K562 (cell line): ENCODE results near the gene SP100. TPM values are rescaled to one million over a fixed set of nuclear protein-coding genes. Genes with fewer than 3 reads are reported as not detected.

ENCODE experiments used
- ARID1B ChIP-seq: fragments of 450-650 bp; IDR thresholded peaks from 2 replicates; pipeline ENCODE4 v1.6.1; 2016; ENCODE audit warnings: antibody characterized with exemption, mild to moderate bottlenecking, inconsistent platforms
- ATF1 ChIP-seq, 2 experiments: fragments of 450-650 bp in 1 of 2; IDR thresholded peaks; 2 replicates each; pipeline ENCODE4 v1.6.1; 2016; ENCODE audit warnings: missing compliant biosample characterization in 1 of 2, missing genetic modification characterization in 1 of 2
- CHAMP1 ChIP-seq: fragments of 450-650 bp; IDR thresholded peaks from 2 replicates; pipeline ENCODE4 v1.6.1; 2016; ENCODE audit warnings: mild to moderate bottlenecking
- CREB1 ChIP-seq, 2 experiments: sonication (generic) in 1 of 2; formaldehyde crosslinking in 1 of 2; IDR thresholded peaks; 2 replicates each; pipeline versions ENCODE4 v1.6.1 to v1.8.0; 2012 to 2022; ENCODE audit warnings: inconsistent platforms in 1 of 2, mild to moderate bottlenecking in 1 of 2, missing genetic modification reagents in 1 of 2, moderate library complexity in 1 of 2
- CREM ChIP-seq: IDR thresholded peaks from 2 replicates; pipeline ENCODE4 v1.6.1; 2014; ENCODE audit warnings: antibody characterized with exemption, low read depth
- DPF2 ChIP-seq: fragments of 450-650 bp; IDR thresholded peaks from 2 replicates; pipeline ENCODE4 v1.6.1; 2016
- HMG20B ChIP-seq: fragments of 250-450 bp; sonication (Bioruptor Pico); IDR thresholded peaks from 2 replicates; pipeline ENCODE4 v1.5.0; 2021; ENCODE audit warnings: mild to moderate bottlenecking
- PRMT5 ChIP-seq: sonication (generic); formaldehyde crosslinking; IDR thresholded peaks from 2 replicates; pipeline ENCODE4 v1.5.0; 2020; ENCODE audit warnings: missing genetic modification reagents
- RAD51 ChIP-seq: fragments of 450-650 bp; IDR thresholded peaks from 2 replicates; pipeline ENCODE4 v1.7.1; 2016; ENCODE audit warnings: low read depth, mild to moderate bottlenecking, borderline replicate concordance
- RBM14 ChIP-seq: fragments of 200-400 bp; formaldehyde crosslinking; IDR thresholded peaks from 2 replicates; pipeline ENCODE4 v1.6.1; 2018; ENCODE audit warnings: low read depth, mild to moderate bottlenecking, low read length, moderate library complexity, borderline replicate concordance; ENCODE audit not compliant: insufficient read depth
- UBTF ChIP-seq, 2 experiments: IDR thresholded peaks; 2 replicates each; pipeline ENCODE4 v1.6.1; 2012; ENCODE audit warnings: improper control_type of control experiment in 2 of 2, low read depth in 2 of 2, low read length in 2 of 2, borderline replicate concordance in 1 of 2
- USF1 ChIP-seq: sonication (generic); formaldehyde crosslinking; IDR thresholded peaks from 2 replicates; pipeline ENCODE4 v1.9.0; 2022; ENCODE audit warnings: mild to moderate bottlenecking, missing genetic modification reagents
- ZNF143 ChIP-seq: sonication (generic); formaldehyde crosslinking; IDR thresholded peaks from 2 replicates; pipeline ENCODE4 v1.9.0; 2022; ENCODE audit warnings: mild to moderate bottlenecking, missing genetic modification reagents
- polyA plus RNA-seq, 8 experiments: library from polyadenylated mRNA; depleted of rRNA in 4 of 8; stranded (reverse) in 5 of 8; unstranded in 3 of 8; fragments of >200 nt; fragmentation: Nextera tagmentation in 2 of 8; fragmentation: Illumina TruSeq in 1 of 8; extraction: Ambion mirVana in 2 of 8; extraction: Trizol in 1 of 8; gene quantifications; 2 replicates each; pipeline versions ENCODE4 v1.2.1 to v1.2.3, GENCODE V29; 2011 to 2014; ENCODE audit warnings: inconsistent platforms in 1 of 8, missing spikeins in 1 of 8
- total RNA-seq, 7 experiments: library from RNA; depleted of rRNA in 6 of 7; stranded (reverse); fragments of >200 nt in 6 of 7; fragmentation: Illumina TruSeq in 2 of 7; extraction: Trizol in 2 of 7; gene quantifications; 2 replicates each; pipeline versions ENCODE4 v1.2.1 to v1.2.3, GENCODE V29; 2011 to 2021; ENCODE audit warnings: low replicate concordance in 1 of 7
- TF ChIP-seq, protein P1 (sequence below): fragments of 450-650 bp; IDR thresholded peaks from 2 replicates; pipeline ENCODE4 v1.6.1; 2016; ENCODE audit warnings: low read depth, mild to moderate bottlenecking, moderate library complexity
- TF ChIP-seq, protein P2 (sequence below): fragments of 450-650 bp; IDR thresholded peaks from 2 replicates; pipeline ENCODE4 v1.6.1; 2016

The SP100 gene
- total and polyA plus RNA-seq, 9 of the 15 experiments (the other 6 are each of a cell fraction or from before 2014, with no cell fraction given), result 19.2 to 39.2 (median 34.6) TPM

DNA sequence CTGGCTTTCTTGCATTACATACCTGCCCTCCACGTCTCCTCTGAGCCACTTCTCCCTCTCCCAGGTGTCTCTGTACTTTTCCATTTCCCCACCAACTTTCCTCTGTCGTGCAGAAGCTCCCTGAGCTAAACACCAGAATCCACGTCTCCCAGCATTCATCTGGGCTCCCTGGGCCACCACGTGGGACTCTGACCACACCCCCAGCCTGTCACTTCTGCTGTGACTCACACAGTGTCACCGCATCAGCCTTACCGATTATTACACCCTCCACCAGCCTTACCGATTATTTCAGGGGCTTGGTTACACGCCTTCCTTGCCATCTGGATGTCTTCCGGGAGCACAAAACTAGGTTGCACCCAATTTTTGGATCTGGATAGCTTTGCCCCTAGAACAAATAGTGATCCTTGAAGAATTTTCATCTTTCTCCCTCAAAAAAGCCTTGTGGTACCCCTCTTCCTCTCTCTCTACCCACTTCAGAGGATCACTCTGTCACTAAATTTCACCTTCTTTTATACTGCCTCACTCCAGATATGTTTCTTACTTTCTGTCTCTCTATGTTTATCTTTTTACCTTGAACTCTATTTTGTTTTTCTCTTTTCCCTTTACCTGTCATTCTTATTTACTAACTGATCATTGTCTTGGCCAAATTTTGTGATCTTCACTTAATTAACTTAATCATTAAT lies 159.8 kb downstream of the SP100 start (continued):
- TF ChIP-seq ZNF143 (CRISPR knock-in tag) (peak; percentile 64), CREB1 (IDR thresholded peaks at IDR 0.05) (0 out of 2 replicates have a peak, but pooled peaks have one; percentile 15), CREB1 (CRISPR knock-in tag; IDR thresholded peaks at IDR 0.05) (no peak), CREM (peak; percentile 42), HMG20B (CRISPR knock-in tag) (no peak), CHAMP1 (0 out of 2 replicates have a peak, but pooled peaks have one; percentile 38), RBM14 (no peak), RAD51 (peak; percentile 74), ATF1 (CRISPR knock-in tag; IDR thresholded peaks at IDR 0.05) (no peak), ATF1 (tag; IDR thresholded peaks at IDR 0.05) (no peak), USF1 (CRISPR knock-in tag) (peak; percentile 89), PRMT5 (CRISPR knock-in tag) (no peak), UBTF (IDR thresholded peaks at IDR 0.05; ENCODE audit: borderline replicate concordance in 1 of 2, low read depth in 2 of 2, low read length in 2 of 2) (no peak), ARID1B (0 out of 2 replicates have a peak, but pooled peaks have one; percentile 13), DPF2 (peak; percentile 42; the same call in 1 of the 2 replicates)
- TF ChIP-seq, protein P1, sequence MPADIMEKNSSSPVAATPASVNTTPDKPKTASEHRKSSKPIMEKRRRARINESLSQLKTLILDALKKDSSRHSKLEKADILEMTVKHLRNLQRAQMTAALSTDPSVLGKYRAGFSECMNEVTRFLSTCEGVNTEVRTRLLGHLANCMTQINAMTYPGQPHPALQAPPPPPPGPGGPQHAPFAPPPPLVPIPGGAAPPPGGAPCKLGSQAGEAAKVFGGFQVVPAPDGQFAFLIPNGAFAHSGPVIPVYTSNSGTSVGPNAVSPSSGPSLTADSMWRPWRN, result no peak
- TF ChIP-seq, protein P2, sequence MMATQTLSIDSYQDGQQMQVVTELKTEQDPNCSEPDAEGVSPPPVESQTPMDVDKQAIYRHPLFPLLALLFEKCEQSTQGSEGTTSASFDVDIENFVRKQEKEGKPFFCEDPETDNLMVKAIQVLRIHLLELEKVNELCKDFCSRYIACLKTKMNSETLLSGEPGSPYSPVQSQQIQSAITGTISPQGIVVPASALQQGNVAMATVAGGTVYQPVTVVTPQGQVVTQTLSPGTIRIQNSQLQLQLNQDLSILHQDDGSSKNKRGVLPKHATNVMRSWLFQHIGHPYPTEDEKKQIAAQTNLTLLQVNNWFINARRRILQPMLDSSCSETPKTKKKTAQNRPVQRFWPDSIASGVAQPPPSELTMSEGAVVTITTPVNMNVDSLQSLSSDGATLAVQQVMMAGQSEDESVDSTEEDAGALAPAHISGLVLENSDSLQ, result peak; percentile 85
